IMR-90 (cell line): ENCODE results near the gene SLC7A10. TPM values are rescaled to one million over a fixed set of nuclear protein-coding genes. Genes with fewer than 3 reads are reported as not detected.

Experiments
- BHLHE40 ChIP-seq: fragments of 150-350 bp; IDR thresholded peaks from 2 replicates; pipeline ENCODE4 v1.6.1; 2016; ENCODE audit warnings: mild to moderate bottlenecking, low read depth, low read length
- CEBPB ChIP-seq: IDR thresholded peaks from 2 replicates; pipeline ENCODE4 v1.6.1; 2012; ENCODE audit warnings: low read depth, low read length, improper control_type of control experiment
- CTCF ChIP-seq: conservative IDR thresholded peaks from 2 replicates; pipeline ENCODE4 v1.5.1; 2012; ENCODE audit warnings: mild to moderate bottlenecking, low read depth, low read length, improper control_type of control experiment
- SMC3 ChIP-seq: fragments of 150-350 bp; IDR thresholded peaks from 2 replicates; pipeline ENCODE4 v1.6.1; 2016; ENCODE audit warnings: low read depth, mild to moderate bottlenecking, antibody characterized with exemption, low read length, moderate library complexity
- polyA plus RNA-seq, 3 experiments: library from polyadenylated mRNA; depleted of rRNA; stranded (reverse); fragments of >200 nt; gene quantifications; 2 replicates each; pipeline ENCODE4 v1.2.3, GENCODE V29; 2012; ENCODE audit warnings: low replicate concordance in 1 of 3
- total RNA-seq: library from RNA; depleted of rRNA; stranded (reverse); fragments of >200 nt; gene quantifications from 2 replicates; pipeline ENCODE4 v1.2.3, GENCODE V29; 2012

SLC7A10 gene
- total and polyA plus RNA-seq, 2 of the 4 experiments (the other 2 are of a cell fraction) = not detected

GRCh38 chr19:33273065-33273736 is 47.6 kb upstream of the SLC7A10 start (continued):
- TF ChIP-seq CTCF (no peak), CEBPB (no peak), SMC3 (no peak), BHLHE40 (no peak)
